ENCODE measurements around the gene CHRNA4.

CHRNA4 gene

GRCh38 chr20:63318391-63319163, 42.6 kb downstream of the CHRNA4 start:
- DNase-seq = no peak

- no peak for DNase-seq
Measured at GRCh38 chr20:63317601-63318291, 43.4 kb downstream of the CHRNA4 start.

- DNase-seq = no peak
Measured at GRCh38 chr20:63317061-63317460, 44.1 kb downstream of the CHRNA4 start.

- no peak for DNase-seq
Measured at GRCh38 chr20:63316502-63316921, 44.6 kb downstream of the CHRNA4 start.

GRCh38 chr20:63315731-63316491, 45.2 kb downstream of the CHRNA4 start:
- DNase-seq = no peak

GRCh38 chr20:63315240-63315689, 45.9 kb downstream of the CHRNA4 start:
- no peak for DNase-seq

- no peak for DNase-seq
Measured at GRCh38 chr20:63314566-63315239, 46.4 kb downstream of the CHRNA4 start.

GRCh38 chr20:63314015-63314471, 47.1 kb downstream of the CHRNA4 start:
- DNase-seq = no peak

GRCh38 chr20:63313349-63314014, 47.7 kb downstream of the CHRNA4 start:
- DNase-seq = no peak

- no peak for DNase-seq
Measured at GRCh38 chr20:63312690-63313348, 48.3 kb downstream of the CHRNA4 start.

GRCh38 chr20:63312273-63312672, 48.9 kb downstream of the CHRNA4 start:
- no peak for DNase-seq

- no peak for DNase-seq
Measured at GRCh38 chr20:63311833-63312243, 49.3 kb downstream of the CHRNA4 start.

GRCh38 chr20:63311186-63311832, 49.8 kb downstream of the CHRNA4 start:
- DNase-seq = no peak

- DNase-seq = no peak
Measured at GRCh38 chr20:63310265-63310991, 50.7 kb downstream of the CHRNA4 start.

- DNase-seq = peak; percentile 34
Measured at GRCh38 chr20:63309261-63310071, 51.7 kb downstream of the CHRNA4 start.

- no peak for DNase-seq
Measured at GRCh38 chr20:63308218-63308911, 52.8 kb downstream of the CHRNA4 start.

GRCh38 chr20:63307538-63308217, 53.5 kb downstream of the CHRNA4 start:
- DNase-seq = no peak
